Endothelial cell of umbilical vein (primary cell): ENCODE measurements around the gene LHCGR.

Source experiments
- GATA2 ChIP-seq: IDR thresholded peaks from 2 replicates; pipeline ENCODE4 v1.7.0; 2011; ENCODE audit warnings: low read depth, mild to moderate bottlenecking, moderate library complexity, mixed read lengths, low read length; ENCODE audit not compliant: insufficient read length, insufficient read depth
- TF ChIP-seq, protein P1 (sequence below), 2 donors: IDR thresholded peaks; 1 replicate in 1 of 2; 2 replicates in 1 of 2; pipeline ENCODE4 v1.5.1; 2011; ENCODE audit warnings: low read length in 2 of 2, mild to moderate bottlenecking in 2 of 2, moderate library complexity in 2 of 2, control low read depth in 1 of 2, inconsistent platforms in 1 of 2, low read depth in 1 of 2; ENCODE audit not compliant: insufficient read depth in 1 of 2; ENCODE audit errors: extremely low read depth in 1 of 2

DNA sequence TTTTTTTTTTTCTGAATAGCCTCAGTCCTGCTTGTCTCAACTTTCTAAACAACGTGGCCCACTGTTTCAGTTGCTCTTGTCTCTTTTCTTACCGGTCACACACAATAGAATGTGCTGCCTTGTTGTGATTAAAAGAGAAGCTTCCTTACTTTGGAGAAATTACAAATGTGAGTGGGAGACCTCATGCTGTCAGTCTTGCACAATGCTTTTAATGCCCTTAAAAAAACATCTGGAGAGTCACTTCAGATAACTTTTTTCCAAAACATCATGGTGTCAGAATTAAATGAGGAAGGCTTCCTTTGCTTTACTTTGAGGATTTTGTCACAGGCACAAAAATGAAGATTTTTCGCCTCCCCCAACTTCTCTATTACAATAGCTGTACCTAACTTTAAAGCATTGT is 37.7 kb downstream of the LHCGR start:
- TF ChIP-seq, protein P1, sequence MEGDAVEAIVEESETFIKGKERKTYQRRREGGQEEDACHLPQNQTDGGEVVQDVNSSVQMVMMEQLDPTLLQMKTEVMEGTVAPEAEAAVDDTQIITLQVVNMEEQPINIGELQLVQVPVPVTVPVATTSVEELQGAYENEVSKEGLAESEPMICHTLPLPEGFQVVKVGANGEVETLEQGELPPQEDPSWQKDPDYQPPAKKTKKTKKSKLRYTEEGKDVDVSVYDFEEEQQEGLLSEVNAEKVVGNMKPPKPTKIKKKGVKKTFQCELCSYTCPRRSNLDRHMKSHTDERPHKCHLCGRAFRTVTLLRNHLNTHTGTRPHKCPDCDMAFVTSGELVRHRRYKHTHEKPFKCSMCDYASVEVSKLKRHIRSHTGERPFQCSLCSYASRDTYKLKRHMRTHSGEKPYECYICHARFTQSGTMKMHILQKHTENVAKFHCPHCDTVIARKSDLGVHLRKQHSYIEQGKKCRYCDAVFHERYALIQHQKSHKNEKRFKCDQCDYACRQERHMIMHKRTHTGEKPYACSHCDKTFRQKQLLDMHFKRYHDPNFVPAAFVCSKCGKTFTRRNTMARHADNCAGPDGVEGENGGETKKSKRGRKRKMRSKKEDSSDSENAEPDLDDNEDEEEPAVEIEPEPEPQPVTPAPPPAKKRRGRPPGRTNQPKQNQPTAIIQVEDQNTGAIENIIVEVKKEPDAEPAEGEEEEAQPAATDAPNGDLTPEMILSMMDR (IDR thresholded peaks at IDR 0.05; ENCODE audit: extremely low read depth in 1 of 2, insufficient read depth in 1 of 2, low read depth in 1 of 2, low read length in 2 of 2): no peak
- TF ChIP-seq GATA2: no peak
